ENCODE results near the gene GLOD4.

- TF ChIP-seq CTCF (IDR thresholded peaks at IDR 0.05; ENCODE audit: borderline replicate concordance, extremely low read depth, low read length, poor library complexity, severe bottlenecking) (no peak), EZH2 (IDR thresholded peaks at IDR 0.05; ENCODE audit: borderline replicate concordance, low read depth, low read length, severe bottlenecking) (no peak)
Measured at GRCh38 chr17:745406-745805, 36.7 kb downstream of the GLOD4 start.

Measured in DND-41 (cell line).